Gastrocnemius medialis (tissue), 4 donors: ENCODE results near the gene NUTM2F. TPM values are rescaled to one million over a fixed set of nuclear protein-coding genes. Genes with fewer than 3 reads are reported as not detected.
A peak's percentile ranks its signal among the peaks of the same experiment; 100 is the strongest.

Experiments used
- ATAC-seq, 2 donors: fragments of 150-250 bp; one replicate each; pipeline ENCODE4 v1.9.1; 2016
- DNase-seq, 2 donors: peaks; one replicate each; pipeline ENCODE4 v3.0.0-alpha.2; 2019
- H3K27ac ChIP-seq, 4 donors: fragments of 200-600 bp; sonication (generic); 1 replicate in 1 of 4; 2 replicates in 3 of 4; pipeline ENCODE4 v1.5.1; 2016 to 2018; ENCODE audit warnings: mild to moderate bottlenecking in 2 of 4, moderate library complexity in 1 of 4
- H3K27me3 ChIP-seq, 3 donors: fragments of 200-600 bp; sonication (generic) in 2 of 3; 1 replicate in 1 of 3; 2 replicates in 2 of 3; pipeline versions ENCODE4 v1.5.1 to v1.6.0; 2016 to 2019; ENCODE audit warnings: mild to moderate bottlenecking in 1 of 3, moderate library complexity in 1 of 3
- H3K36me3 ChIP-seq, 2 donors: fragments of 200-600 bp; sonication (generic) in 1 of 2; one replicate each; pipeline ENCODE4 v1.5.1; 2017 to 2018
- H3K4me1 ChIP-seq, 2 donors: fragments of 200-600 bp; sonication (generic) in 1 of 2; one replicate each; pipeline ENCODE4 v1.5.1; 2016 to 2017; ENCODE audit warnings: mild to moderate bottlenecking in 2 of 2
- H3K4me3 ChIP-seq, 4 donors: fragments of 200-600 bp; sonication (generic) in 3 of 4; 1 replicate in 1 of 4; 2 replicates in 3 of 4; pipeline ENCODE4 v1.5.1; 2016 to 2019; ENCODE audit warnings: mild to moderate bottlenecking in 2 of 4
- H3K9me3 ChIP-seq, 3 donors: fragments of 200-600 bp; sonication (generic) in 2 of 3; 1 replicate in 1 of 3; 2 replicates in 2 of 3; pipeline ENCODE4 v1.5.1; 2016 to 2019
- CTCF ChIP-seq, 5 experiments: fragments of 450-650 bp in 3 of 5; fragments of 200-600 bp in 2 of 5; sonication (generic) in 2 of 5; IDR thresholded peaks in 4 of 5; conservative IDR thresholded peaks in 1 of 5; 1 replicate in 4 of 5; 2 replicates in 1 of 5; pipeline ENCODE4 v1.5.1; 2016 to 2019; ENCODE audit warnings: antibody characterized with exemption in 5 of 5, mild to moderate bottlenecking in 3 of 5, moderate library complexity in 3 of 5
- POLR2A ChIP-seq, 2 donors: fragments of 450-650 bp; IDR thresholded peaks; one replicate each; pipeline ENCODE4 v1.6.1; 2017; ENCODE audit warnings: antibody characterized with exemption in 2 of 2, mild to moderate bottlenecking in 2 of 2, moderate library complexity in 2 of 2
- in situ Hi-C, 4 donors: fragments of 200-750 bp; cut with MboI; loops; one replicate each; pipeline versions ENCODE4 v1.15.0 to v1.8.0; 2017; ENCODE audit warnings: low sequenced_read_pairs in 4 of 4
- intact Hi-C: fragments of 100-400 bp; cut with DNase I; formaldehyde crosslinking; loops from one replicate; pipeline ENCODE4 v1.15.1; 2023; ENCODE audit warnings: low total_unique reads
- total RNA-seq, 4 donors: library from RNA; depleted of rRNA; stranded (reverse); fragments of >200 nt; gene quantifications; one replicate each; pipeline versions ENCODE4 v1.1.0 to v1.2.3, GENCODE V29; 2016

NUTM2F gene
- total RNA-seq, 4 donors from 2014 or later = not detected

GRCh38 chr9:94298949-94299599 is 29.4 kb downstream of the NUTM2F start:
- intact Hi-C loops = no loop called here

GRCh38 chr9:94289691-94290090 is 38.8 kb downstream of the NUTM2F start:
- in situ Hi-C loops = no loop called here
- no peak overlapping the region for H3K27ac ChIP-seq
- no peak overlapping the region for H3K4me3 ChIP-seq
- intact Hi-C loops = no loop called here
- DNase-seq = no peak
- no peaks in the 10 kb centered on the region for H3K9me3 ChIP-seq
- TF ChIP-seq CTCF (IDR thresholded peaks at IDR 0.05 in 4 of 5, conservative IDR thresholded peaks at IDR 0.05 in 1 of 5) = no peak
- TF ChIP-seq POLR2A (IDR thresholded peaks at IDR 0.05) = no peak
- H3K27me3 ChIP-seq = no peaks in the 10 kb centered on the region
- H3K36me3 ChIP-seq = peaks cover 0 to 17% of the 10 kb centered on the region in 2 donors
- peaks cover 10 to 13% of the 10 kb centered on the region in 2 donors for H3K4me1 ChIP-seq
- no peak for ATAC-seq

More at GRCh38 chr9:94298949-94299599, 29.4 kb downstream of the NUTM2F start:
- peaks cover 0 to 2% of the 10 kb centered on the region in 2 donors for H3K36me3 ChIP-seq
- no peaks in the 10 kb centered on the region for H3K27me3 ChIP-seq
- H3K4me3 ChIP-seq = no peak overlapping the region
- in situ Hi-C loops = no loop called here
- ATAC-seq (no peak), DNase-seq (no peak)
- peaks cover 3 to 4% of the 10 kb centered on the region in 2 donors for H3K4me1 ChIP-seq
- H3K9me3 ChIP-seq = no peaks in the 10 kb centered on the region
- TF ChIP-seq POLR2A (IDR thresholded peaks at IDR 0.05) (no peak), CTCF (IDR thresholded peaks at IDR 0.05 in 4 of 5, conservative IDR thresholded peaks at IDR 0.05 in 1 of 5) (no peak)
- H3K27ac ChIP-seq = no peak overlapping the region

GRCh38 chr9:94287877-94288513 is 40.4 kb downstream of the NUTM2F start:
- peak; percentile 50 to 74 for ATAC-seq
- Histone ChIP-seq H3K4me1 (peaks cover 10 to 13% of the 10 kb centered on the region in 2 donors), H3K4me3 (no peak overlapping the region), H3K36me3 (peaks cover 0 to 11% of the 10 kb centered on the region in 2 donors), H3K9me3 (no peaks in the 10 kb centered on the region), H3K27ac (peak overlapping the region; percentile 39 to 58 (median 52)), H3K27me3 (no peaks in the 10 kb centered on the region)
- in situ Hi-C loops (no loop called here), intact Hi-C loops (no loop called here)
- DNase-seq = no peak
- TF ChIP-seq CTCF (IDR thresholded peaks at IDR 0.05 in 4 of 5, conservative IDR thresholded peaks at IDR 0.05 in 1 of 5) (no peak), POLR2A (IDR thresholded peaks at IDR 0.05) (no peak)

- peaks cover 0 to 3% of the 10 kb centered on the region in 2 donors for H3K36me3 ChIP-seq
- TF ChIP-seq CTCF (IDR thresholded peaks at IDR 0.05 in 4 of 5, conservative IDR thresholded peaks at IDR 0.05 in 1 of 5) (no peak), POLR2A (IDR thresholded peaks at IDR 0.05) (no peak)
- in situ Hi-C loops = no loop called here
Observed at GRCh38 chr9:94286116-94286515, 42.3 kb downstream of the NUTM2F start.

More at GRCh38 chr9:94286116-94286515, 42.3 kb downstream of the NUTM2F start:
- Histone ChIP-seq H3K4me1 (peaks cover 6 to 13% of the 10 kb centered on the region in 2 donors), H3K9me3 (no peaks in the 10 kb centered on the region), H3K27me3 (no peaks in the 10 kb centered on the region), H3K4me3 (no peak overlapping the region), H3K27ac (no peak overlapping the region)
- intact Hi-C loops = no loop called here
- DNase-seq (no peak), ATAC-seq (no peak)
